Endothelial cell (in vitro differentiated cells): ENCODE data around the gene LCLAT1. TPM values are rescaled to one million over a fixed set of nuclear protein-coding genes. Genes with fewer than 3 reads are reported as not detected.

ENCODE experiments used
- DNase-seq: peaks from one replicate; pipeline ENCODE4 v3.0.0; 2021; ENCODE audit warnings: low spot score
- H3K27ac Mint-ChIP-seq: one replicate; pipeline ENCODE4 v1.8.0; 2021; ENCODE audit warnings: mixed read lengths, inconsistent platforms; ENCODE audit not compliant: unreplicated experiment
- H3K27me3 Mint-ChIP-seq: one replicate; pipeline ENCODE4 v1.8.0; 2021; ENCODE audit warnings: mild to moderate bottlenecking, moderate library complexity, mixed read lengths, inconsistent platforms; ENCODE audit not compliant: unreplicated experiment
- H3K36me3 Mint-ChIP-seq: one replicate; pipeline ENCODE4 v1.8.0; 2021; ENCODE audit warnings: mild to moderate bottlenecking, low read depth, mixed read lengths, inconsistent platforms; ENCODE audit not compliant: unreplicated experiment
- H3K4me1 Mint-ChIP-seq: one replicate; pipeline ENCODE4 v1.8.0; 2021; ENCODE audit warnings: mild to moderate bottlenecking, mixed read lengths, inconsistent platforms; ENCODE audit not compliant: unreplicated experiment
- H3K4me3 Mint-ChIP-seq: one replicate; pipeline ENCODE4 v1.8.0; 2021; ENCODE audit warnings: mild to moderate bottlenecking, mixed read lengths, inconsistent platforms; ENCODE audit not compliant: unreplicated experiment
- H3K9me3 Mint-ChIP-seq: one replicate; pipeline ENCODE4 v1.8.0; 2021; ENCODE audit warnings: mixed read lengths, inconsistent platforms; ENCODE audit not compliant: unreplicated experiment
- total RNA-seq: library from RNA; stranded (reverse); fragmentation: NEBNext Ultra II Directional; extraction: Animal tissue kit (Norgen Biotek cat#: 25700); gene quantifications from one replicate; pipeline ENCODE4 v1.2.1, GENCODE V29; 2021; ENCODE audit not compliant: unreplicated experiment
- TF ChIP-seq, protein P1 (sequence below): fragments of 200-600 bp; sonication (generic); IDR thresholded peaks from one replicate; pipeline ENCODE4 v1.5.0; 2021; ENCODE audit warnings: antibody characterized with exemption; ENCODE audit not compliant: unreplicated experiment

The LCLAT1 gene
- total RNA-seq, 1 donor from 2014 or later, result 20.9 TPM

DNA sequence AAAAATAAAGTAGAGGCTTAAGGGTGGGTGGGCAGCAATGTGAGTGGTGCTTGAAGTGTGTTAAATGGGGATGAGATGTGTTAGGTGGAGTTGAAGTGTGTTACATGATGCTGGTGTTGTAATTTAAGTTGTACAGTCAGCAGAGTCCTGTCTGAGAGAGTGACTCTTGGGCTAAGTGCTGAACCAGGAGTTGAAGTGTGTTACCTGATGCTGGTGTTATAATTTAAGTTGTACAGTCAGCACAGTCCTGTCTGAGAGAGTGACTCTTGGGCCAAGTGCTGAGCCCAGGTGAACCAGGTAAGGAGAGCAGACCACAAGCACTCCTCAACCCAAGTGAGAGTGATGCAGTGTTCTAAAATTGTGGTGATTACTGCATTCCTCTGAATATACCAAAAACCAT, 40.6 kb downstream of the LCLAT1 start:
- Mint-ChIP-seq H3K27me3 (no peaks in the 10 kb centered on the region), H3K4me1 (no peaks in the 10 kb centered on the region), H3K36me3 (no peaks in the 10 kb centered on the region), H3K9me3 (no peaks in the 10 kb centered on the region), H3K4me3 (no peak overlapping the region), H3K27ac (no peak overlapping the region)
- TF ChIP-seq, protein P1, sequence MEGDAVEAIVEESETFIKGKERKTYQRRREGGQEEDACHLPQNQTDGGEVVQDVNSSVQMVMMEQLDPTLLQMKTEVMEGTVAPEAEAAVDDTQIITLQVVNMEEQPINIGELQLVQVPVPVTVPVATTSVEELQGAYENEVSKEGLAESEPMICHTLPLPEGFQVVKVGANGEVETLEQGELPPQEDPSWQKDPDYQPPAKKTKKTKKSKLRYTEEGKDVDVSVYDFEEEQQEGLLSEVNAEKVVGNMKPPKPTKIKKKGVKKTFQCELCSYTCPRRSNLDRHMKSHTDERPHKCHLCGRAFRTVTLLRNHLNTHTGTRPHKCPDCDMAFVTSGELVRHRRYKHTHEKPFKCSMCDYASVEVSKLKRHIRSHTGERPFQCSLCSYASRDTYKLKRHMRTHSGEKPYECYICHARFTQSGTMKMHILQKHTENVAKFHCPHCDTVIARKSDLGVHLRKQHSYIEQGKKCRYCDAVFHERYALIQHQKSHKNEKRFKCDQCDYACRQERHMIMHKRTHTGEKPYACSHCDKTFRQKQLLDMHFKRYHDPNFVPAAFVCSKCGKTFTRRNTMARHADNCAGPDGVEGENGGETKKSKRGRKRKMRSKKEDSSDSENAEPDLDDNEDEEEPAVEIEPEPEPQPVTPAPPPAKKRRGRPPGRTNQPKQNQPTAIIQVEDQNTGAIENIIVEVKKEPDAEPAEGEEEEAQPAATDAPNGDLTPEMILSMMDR, result no peak
- no peak for DNase-seq

DNA sequence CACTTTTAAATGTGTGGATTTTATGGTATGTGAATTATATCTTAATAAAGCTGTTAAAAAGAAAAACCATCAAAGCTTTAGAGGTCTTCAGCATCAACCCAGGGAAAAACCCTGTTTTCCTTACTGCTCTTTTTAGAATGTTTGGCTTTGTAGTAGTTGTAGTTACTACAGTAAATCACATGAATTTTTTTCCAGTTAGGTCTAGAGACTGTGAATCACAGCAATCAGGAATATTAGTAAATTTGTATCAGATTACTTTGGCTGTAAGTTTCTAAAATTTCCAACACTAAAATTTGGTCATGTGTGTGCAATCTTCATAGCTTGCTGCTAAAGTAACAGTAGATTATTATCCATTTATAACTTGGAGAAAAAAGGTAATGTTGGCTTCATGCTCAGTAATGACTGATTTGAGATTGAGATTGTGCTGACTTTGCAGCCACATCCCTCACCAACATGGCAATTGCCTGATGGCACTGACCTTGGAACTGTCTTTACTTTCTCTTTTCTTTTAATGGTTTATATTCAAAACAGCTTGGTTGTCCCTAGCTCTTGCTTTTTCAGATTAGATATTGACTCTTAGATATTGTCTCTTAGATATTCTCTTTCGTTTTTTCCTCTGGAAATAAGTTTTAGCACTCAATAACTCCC, 41.1 kb downstream of the LCLAT1 start:
- no peak overlapping the region for H3K27ac Mint-ChIP-seq
- no peaks in the 10 kb centered on the region for H3K36me3 Mint-ChIP-seq
- H3K4me3 Mint-ChIP-seq, result no peak overlapping the region
- no peaks in the 10 kb centered on the region for H3K9me3 Mint-ChIP-seq
- no peaks in the 10 kb centered on the region for H3K27me3 Mint-ChIP-seq
- DNase-seq, result no peak
- no peaks in the 10 kb centered on the region for H3K4me1 Mint-ChIP-seq
- TF ChIP-seq, protein P1, result no peak

- Mint-ChIP-seq H3K9me3 (no peaks in the 10 kb centered on the region), H3K4me1 (no peaks in the 10 kb centered on the region), H3K4me3 (no peak overlapping the region), H3K27me3 (no peaks in the 10 kb centered on the region), H3K27ac (no peak overlapping the region), H3K36me3 (peaks cover under 1% of the 10 kb centered on the region)
- TF ChIP-seq, protein P1, result no peak
- DNase-seq, result no peak
Measured at GRCh38 chr2:30491225-30491624, 44.2 kb downstream of the LCLAT1 start.

GRCh38 chr2:30492185-30492584, 45.1 kb downstream of the LCLAT1 start:
- Mint-ChIP-seq H3K27ac (no peak overlapping the region), H3K36me3 (peaks cover 9% of the 10 kb centered on the region), H3K4me3 (no peak overlapping the region), H3K9me3 (no peaks in the 10 kb centered on the region), H3K4me1 (no peaks in the 10 kb centered on the region), H3K27me3 (no peaks in the 10 kb centered on the region)
- DNase-seq, result no peak
- TF ChIP-seq, protein P1, result no peak

DNA sequence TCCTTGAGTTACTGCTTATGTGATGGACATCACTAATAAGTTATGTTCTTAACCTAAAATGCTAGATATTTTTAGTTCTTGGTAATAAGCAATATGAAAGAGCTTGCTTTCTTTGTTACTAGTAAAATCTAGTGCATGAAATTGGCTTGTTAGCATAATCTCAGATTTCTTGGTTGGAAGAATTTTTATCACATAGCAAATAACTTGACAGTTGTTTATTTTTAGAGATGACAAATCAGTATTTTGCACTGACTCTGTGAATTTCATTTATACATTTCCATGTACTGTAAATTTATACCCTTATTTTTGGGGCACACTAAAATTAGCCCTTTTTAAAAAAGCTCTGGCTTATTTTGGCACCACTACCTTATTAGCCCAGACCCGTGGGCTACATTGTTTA, 45.6 kb downstream of the LCLAT1 start:
- peaks cover 11% of the 10 kb centered on the region for H3K36me3 Mint-ChIP-seq
- H3K9me3 Mint-ChIP-seq, result no peaks in the 10 kb centered on the region
- no peak overlapping the region for H3K4me3 Mint-ChIP-seq
- no peak for DNase-seq
- no peak overlapping the region for H3K27ac Mint-ChIP-seq
- H3K27me3 Mint-ChIP-seq, result no peaks in the 10 kb centered on the region
- no peaks in the 10 kb centered on the region for H3K4me1 Mint-ChIP-seq
- TF ChIP-seq, protein P1, result no peak
